Loucy (cell line): ENCODE data around the gene FOXP3.

Experiments
- EZH2phosphoT487 ChIP-seq: fragments of 200-600 bp; IDR thresholded peaks from 2 replicates; pipeline ENCODE4 v1.6.1; 2018; ENCODE audit warnings: antibody characterized with exemption, mild to moderate bottlenecking, moderate library complexity, borderline replicate concordance
- TF ChIP-seq, protein P1 (sequence below): fragments of 200-600 bp; sonication (generic); conservative IDR thresholded peaks from 2 replicates; pipeline ENCODE4 v1.5.1; 2014; ENCODE audit warnings: mild to moderate bottlenecking, antibody characterized with exemption, low read length

DNA sequence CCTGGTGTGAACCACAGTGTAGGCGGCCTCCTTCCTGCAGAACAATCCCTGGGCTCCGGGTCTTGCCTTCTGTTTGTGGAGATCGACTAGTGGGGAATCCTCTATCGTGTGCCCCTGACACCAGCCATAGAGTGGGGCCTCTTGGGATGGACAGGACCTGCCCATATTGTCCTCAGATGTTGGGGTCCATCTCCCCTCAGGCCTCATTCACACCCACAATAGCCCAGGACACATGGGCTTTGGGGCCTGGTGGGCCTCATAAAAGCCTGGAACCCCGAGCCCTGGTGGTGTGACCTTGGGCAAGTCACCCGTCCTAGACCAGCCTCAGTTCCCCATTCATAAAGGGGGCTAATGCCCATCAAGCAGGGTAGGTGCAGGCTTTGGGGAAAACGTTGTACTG is 25.7 kb upstream of the FOXP3 start:
- TF ChIP-seq, protein P1, sequence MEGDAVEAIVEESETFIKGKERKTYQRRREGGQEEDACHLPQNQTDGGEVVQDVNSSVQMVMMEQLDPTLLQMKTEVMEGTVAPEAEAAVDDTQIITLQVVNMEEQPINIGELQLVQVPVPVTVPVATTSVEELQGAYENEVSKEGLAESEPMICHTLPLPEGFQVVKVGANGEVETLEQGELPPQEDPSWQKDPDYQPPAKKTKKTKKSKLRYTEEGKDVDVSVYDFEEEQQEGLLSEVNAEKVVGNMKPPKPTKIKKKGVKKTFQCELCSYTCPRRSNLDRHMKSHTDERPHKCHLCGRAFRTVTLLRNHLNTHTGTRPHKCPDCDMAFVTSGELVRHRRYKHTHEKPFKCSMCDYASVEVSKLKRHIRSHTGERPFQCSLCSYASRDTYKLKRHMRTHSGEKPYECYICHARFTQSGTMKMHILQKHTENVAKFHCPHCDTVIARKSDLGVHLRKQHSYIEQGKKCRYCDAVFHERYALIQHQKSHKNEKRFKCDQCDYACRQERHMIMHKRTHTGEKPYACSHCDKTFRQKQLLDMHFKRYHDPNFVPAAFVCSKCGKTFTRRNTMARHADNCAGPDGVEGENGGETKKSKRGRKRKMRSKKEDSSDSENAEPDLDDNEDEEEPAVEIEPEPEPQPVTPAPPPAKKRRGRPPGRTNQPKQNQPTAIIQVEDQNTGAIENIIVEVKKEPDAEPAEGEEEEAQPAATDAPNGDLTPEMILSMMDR: no peak
- no peak for TF ChIP-seq EZH2phosphoT487
